Adrenal gland (tissue), 12 donors: ENCODE measurements around the gene GPR52. TPM values are rescaled to one million over a fixed set of nuclear protein-coding genes. Genes with fewer than 3 reads are reported as not detected.
A peak's percentile ranks its signal among the peaks of the same experiment; 100 is the strongest.

Experiments
- DNase-seq, 7 donors: peaks; one replicate each; pipeline ENCODE4 v3.0.0-alpha.2; 2019 to 2020
- H3K27ac ChIP-seq, 5 donors: fragments of 200-600 bp; sonication (generic) in 4 of 5; 1 replicate in 3 of 5; 2 replicates in 2 of 5; pipeline versions ENCODE4 v1.5.1 to v1.8.0; 2016 to 2020; ENCODE audit warnings: mild to moderate bottlenecking in 1 of 5
- H3K27me3 ChIP-seq: fragments of 200-600 bp; 2 replicates; pipeline ENCODE4 v1.8.0; 2021
- H3K36me3 ChIP-seq, 2 donors: fragments of 200-600 bp; replicated peaks in 1 of 2; 1 replicate in 1 of 2; 2 replicates in 1 of 2; pipeline versions ENCODE4 v1.5.1 to v1.8.0; 2018 to 2022
- H3K4me1 ChIP-seq, 2 donors: fragments of 200-600 bp; replicated peaks in 1 of 2; 1 replicate in 1 of 2; 2 replicates in 1 of 2; pipeline versions ENCODE4 v1.5.1 to v1.8.0; 2018 to 2021
- H3K4me3 ChIP-seq, 4 donors: fragments of 200-600 bp; sonication (generic) in 3 of 4; one replicate each; pipeline ENCODE4 v1.5.1; 2016 to 2018
- H3K9me3 ChIP-seq, 3 donors: fragments of 200-600 bp; sonication (generic) in 1 of 3; replicated peaks in 1 of 3; 1 replicate in 2 of 3; 2 replicates in 1 of 3; pipeline versions ENCODE4 v1.5.1 to v1.8.0; 2016 to 2021
- CTCF ChIP-seq, 6 experiments: fragments of 450-650 bp in 4 of 6; fragments of 200-600 bp in 2 of 6; sonication (generic) in 1 of 6; IDR thresholded peaks; 1 replicate in 5 of 6; 2 replicates in 1 of 6; pipeline versions ENCODE4 v1.5.1 to v1.8.0; 2016 to 2021; ENCODE audit warnings: antibody characterized with exemption in 6 of 6, mild to moderate bottlenecking in 2 of 6, moderate library complexity in 1 of 6
- POLR2A ChIP-seq, 2 donors: fragments of 450-650 bp; IDR thresholded peaks; one replicate each; pipeline ENCODE4 v1.6.1; 2017; ENCODE audit warnings: antibody characterized with exemption in 2 of 2, mild to moderate bottlenecking in 2 of 2, moderate library complexity in 1 of 2
- WGBS, 4 donors: extraction: QIAGEN DNeasy Blood & Tissue Kit in 2 of 4; methylation state at CpG; one replicate each; pipeline versions ENCODE4 v1.1.5 to v1.1.7; 2013 to 2017; 5-methylcytosine and 5-hydroxymethylcytosine counted together
- intact Hi-C, 2 donors: fragments of 100-400 bp; cut with DNase I; formaldehyde crosslinking; loops; one replicate each; pipeline versions ENCODE4 v1.14.1 to v1.15.0; 2022 to 2023
- polyA plus RNA-seq, 3 donors: library from polyadenylated mRNA; stranded (reverse); fragments of 200-250 nt in 2 of 3; fragments of 350-450 nt in 1 of 3; fragmentation: Illumina TruSeq in 1 of 3; extraction: RNeasy Lipid Tissue Mini Kit (QIAGEN cat#74804) in 1 of 3; gene quantifications; one replicate each; pipeline ENCODE4 v1.2.3, GENCODE V29; 2013 to 2014
- total RNA-seq, 9 donors: library from RNA; depleted of rRNA in 4 of 9; stranded (reverse); fragments of >200 nt in 4 of 9; fragments of 120-200 nt in 1 of 9; fragmentation: NEBNext Ultra II Directional in 1 of 9; extraction: Animal tissue kit (Norgen Biotek cat#: 25700) in 1 of 9; gene quantifications; one replicate each; pipeline versions ENCODE4 v1.1.0 to v1.2.4, GENCODE V29; 2013 to 2023
- donor health status: healthy with polysubstance abuse.
- donor health status: Bipolar disorder and iron deficiency.
- donor health status: DM: yes; HTN: yes; CAD: no.
- donor health status: DM: no; HTN: no; CAD: no.
- donor health status: DM: no; HTN: no; CAD: no.
- donor health status: DM: yes; HTN: yes; CAD: no.

GPR52 gene
- total and polyA plus RNA-seq, 12 donors, result 0.24 to 2.8 (median 0.79) TPM; not detected in 4

GRCh38 chr1:174448974-174449373, 1.2 kb downstream of the GPR52 start:
- intact Hi-C loops, result no loop called here
- peak in 4 of 7 donors; percentile 8 to 57 (median 19) for DNase-seq
- no peak for TF ChIP-seq CTCF (IDR thresholded peaks at IDR 0.05)
- TF ChIP-seq POLR2A (IDR thresholded peaks at IDR 0.05), result no peak
- Histone ChIP-seq H3K27ac (peak overlapping the region in 1 of 5 donors; percentile 27), H3K27me3 (no peaks in the 10 kb centered on the region), H3K9me3 (no peaks in the 10 kb centered on the region), H3K36me3 (no peaks in the 10 kb centered on the region), H3K4me3 (no peak overlapping the region), H3K4me1 (peaks cover 0 to 8% of the 10 kb centered on the region in 2 donors)
- 47 to 65% (median 57%) methylated on average over 5 of the region's 5 CpGs for WGBS, 4 donors

GRCh38 chr1:174451408-174451807, 3.6 kb downstream of the GPR52 start:
- intact Hi-C loops, result no loop called here
- WGBS, 4 donors, result 83 to 89% (median 87%) methylated on average over 6 of the region's 6 CpGs
- Histone ChIP-seq H3K27ac (no peak overlapping the region), H3K27me3 (no peaks in the 10 kb centered on the region), H3K4me3 (no peak overlapping the region), H3K36me3 (no peaks in the 10 kb centered on the region), H3K4me1 (peaks cover 0 to 8% of the 10 kb centered on the region in 2 donors), H3K9me3 (no peaks in the 10 kb centered on the region)
- TF ChIP-seq CTCF (IDR thresholded peaks at IDR 0.05) (no peak), POLR2A (IDR thresholded peaks at IDR 0.05) (no peak)
- DNase-seq, result no peak

GRCh38 chr1:174465855-174466254, 18.1 kb downstream of the GPR52 start:
- intact Hi-C loops, result no loop called here
- H3K27ac ChIP-seq, result no peak overlapping the region
- no peaks in the 10 kb centered on the region for H3K36me3 ChIP-seq
- no peak for TF ChIP-seq CTCF (IDR thresholded peaks at IDR 0.05)
- no peaks in the 10 kb centered on the region for H3K9me3 ChIP-seq
- H3K4me1 ChIP-seq, result no peaks in the 10 kb centered on the region
- 94 to 100% (median 99%) methylated on average over 2 of the region's 2 CpGs for WGBS, 4 donors
- H3K4me3 ChIP-seq, result no peak overlapping the region
- no peak for DNase-seq
- no peaks in the 10 kb centered on the region for H3K27me3 ChIP-seq

- TF ChIP-seq POLR2A (IDR thresholded peaks at IDR 0.05) (no peak), CTCF (IDR thresholded peaks at IDR 0.05) (no peak)
- Histone ChIP-seq H3K9me3 (no peaks in the 10 kb centered on the region), H3K27me3 (no peaks in the 10 kb centered on the region), H3K4me1 (no peaks in the 10 kb centered on the region), H3K4me3 (no peak overlapping the region), H3K36me3 (no peaks in the 10 kb centered on the region), H3K27ac (no peak overlapping the region)
- intact Hi-C loops, result no loop called here
- WGBS, 4 donors, result 96 to 99% (median 98%) methylated on average over 7 to 8 of the region's 8 CpGs
- DNase-seq, result no peak
Measured at GRCh38 chr1:174466607-174467006, 18.8 kb downstream of the GPR52 start.
